LNCAP (cell line): Measurements from ENCODE around the gene ADAMTS1.

ENCODE experiments used
- TF ChIP-seq, protein P1 (sequence below): fragments of 450-650 bp; IDR thresholded peaks from 2 replicates; pipeline ENCODE4 v1.5.1; 2017; ENCODE audit warnings: mild to moderate bottlenecking

ADAMTS1 gene

DNA sequence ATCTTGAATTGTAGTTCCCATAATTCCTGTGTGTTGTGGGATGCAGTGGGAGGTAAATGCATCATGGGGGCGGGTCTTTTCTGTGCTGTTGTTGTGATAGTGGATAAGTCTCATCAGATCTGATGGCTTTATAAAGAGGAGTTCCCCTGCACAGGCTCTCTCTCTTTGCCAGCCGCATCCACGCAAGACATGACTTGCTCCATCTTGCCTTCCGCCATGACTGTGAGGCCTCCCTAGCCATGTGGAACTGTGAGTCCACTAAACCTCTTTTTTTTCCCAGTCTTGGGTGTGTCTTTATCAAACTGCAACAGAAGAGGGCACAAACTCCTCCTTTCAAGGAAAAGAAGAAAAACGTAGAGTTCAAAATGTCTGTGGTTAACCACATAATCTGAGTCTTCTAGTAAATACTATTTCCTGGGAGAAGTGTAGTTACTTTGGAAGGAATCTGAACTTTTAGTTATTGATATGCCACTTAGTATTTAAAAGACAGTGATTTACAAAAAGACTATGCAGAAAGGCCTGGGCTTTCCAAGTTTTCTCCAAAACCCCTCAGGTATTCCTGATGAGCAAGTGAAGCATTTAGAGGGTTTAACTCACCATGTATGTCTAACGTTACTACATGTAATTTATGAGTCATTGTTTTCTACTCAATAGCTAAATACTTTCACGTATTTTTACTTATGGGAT is 10.0 kb downstream of the ADAMTS1 start:
- TF ChIP-seq, protein P1, sequence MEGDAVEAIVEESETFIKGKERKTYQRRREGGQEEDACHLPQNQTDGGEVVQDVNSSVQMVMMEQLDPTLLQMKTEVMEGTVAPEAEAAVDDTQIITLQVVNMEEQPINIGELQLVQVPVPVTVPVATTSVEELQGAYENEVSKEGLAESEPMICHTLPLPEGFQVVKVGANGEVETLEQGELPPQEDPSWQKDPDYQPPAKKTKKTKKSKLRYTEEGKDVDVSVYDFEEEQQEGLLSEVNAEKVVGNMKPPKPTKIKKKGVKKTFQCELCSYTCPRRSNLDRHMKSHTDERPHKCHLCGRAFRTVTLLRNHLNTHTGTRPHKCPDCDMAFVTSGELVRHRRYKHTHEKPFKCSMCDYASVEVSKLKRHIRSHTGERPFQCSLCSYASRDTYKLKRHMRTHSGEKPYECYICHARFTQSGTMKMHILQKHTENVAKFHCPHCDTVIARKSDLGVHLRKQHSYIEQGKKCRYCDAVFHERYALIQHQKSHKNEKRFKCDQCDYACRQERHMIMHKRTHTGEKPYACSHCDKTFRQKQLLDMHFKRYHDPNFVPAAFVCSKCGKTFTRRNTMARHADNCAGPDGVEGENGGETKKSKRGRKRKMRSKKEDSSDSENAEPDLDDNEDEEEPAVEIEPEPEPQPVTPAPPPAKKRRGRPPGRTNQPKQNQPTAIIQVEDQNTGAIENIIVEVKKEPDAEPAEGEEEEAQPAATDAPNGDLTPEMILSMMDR, result no peak

DNA sequence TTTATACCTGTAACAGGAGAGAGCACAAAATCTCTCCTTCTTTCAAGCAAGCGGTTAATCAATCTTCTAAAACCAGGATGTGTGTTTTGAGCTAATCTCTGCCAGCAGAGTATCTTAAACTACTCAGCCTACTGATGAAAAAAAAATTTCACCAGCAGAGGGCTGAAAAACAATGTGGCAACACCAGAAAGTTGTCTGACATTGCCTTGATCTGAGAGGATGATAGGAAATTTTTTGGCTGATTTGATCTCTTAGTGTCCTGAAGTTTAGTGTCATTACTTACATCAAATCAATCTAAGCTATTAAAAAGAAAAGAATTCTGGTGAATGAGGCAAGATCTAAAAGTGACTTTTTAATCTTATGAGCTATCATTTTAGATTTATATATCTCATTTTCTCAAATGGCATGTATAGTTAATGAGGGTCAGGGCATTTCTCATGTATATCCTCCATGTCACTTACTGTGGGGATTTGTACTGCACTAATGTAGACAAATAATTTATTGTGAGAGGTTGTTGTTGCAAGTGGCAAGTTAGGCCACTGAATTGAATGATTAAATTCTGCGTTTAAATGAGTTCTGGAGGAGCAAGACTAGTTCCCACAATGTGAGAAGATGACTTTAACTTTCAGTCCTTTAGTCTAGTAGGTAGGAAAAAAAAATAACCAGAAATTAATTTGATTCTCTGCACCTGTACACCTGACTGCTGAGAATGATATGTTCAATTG is 10.9 kb downstream of the ADAMTS1 start:
- TF ChIP-seq, protein P1, result peak; percentile 38; the same call in 1 of the 2 replicates

DNA sequence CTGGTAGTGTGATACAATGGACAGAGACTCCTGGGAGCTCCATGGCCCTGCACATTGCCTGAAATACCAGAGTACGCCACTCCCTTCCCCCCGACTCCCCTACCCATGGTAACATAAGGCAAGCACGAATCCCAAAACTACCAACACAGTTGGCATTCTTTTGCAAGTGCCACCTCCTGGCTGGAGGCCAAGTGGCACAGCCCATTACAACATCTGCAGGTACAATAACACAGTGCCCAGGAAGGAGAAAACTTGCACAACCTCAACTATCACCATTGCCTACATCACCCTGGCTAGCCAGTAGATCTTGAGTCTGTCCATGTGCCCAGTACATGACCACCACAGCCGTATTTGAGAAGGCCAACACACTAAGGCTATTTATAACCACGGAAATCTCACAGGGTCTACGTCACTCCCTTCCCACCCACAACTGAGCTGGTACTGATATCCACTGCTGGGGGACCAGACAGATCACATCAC is 11.7 kb downstream of the ADAMTS1 start:
- TF ChIP-seq, protein P1, result no peak

DNA sequence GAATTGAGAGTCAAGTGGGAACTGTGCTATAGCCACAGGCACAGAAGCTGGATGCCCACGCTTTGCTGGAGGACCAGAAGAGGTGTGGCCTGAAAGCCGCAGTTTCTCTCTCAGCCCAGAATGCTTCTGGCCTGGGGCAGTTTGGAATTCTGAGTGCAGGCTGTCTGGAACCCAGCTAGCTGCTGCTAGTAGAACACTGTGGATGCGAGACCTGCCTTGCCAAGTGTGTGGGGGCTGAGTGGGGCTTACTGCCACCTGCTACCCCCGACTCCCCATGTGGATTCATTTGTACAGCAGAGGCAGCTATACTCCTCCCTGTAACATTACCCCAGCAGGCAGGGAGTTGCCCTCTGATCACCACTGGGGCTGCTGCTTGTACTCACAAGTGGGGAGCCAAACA is 12.2 kb downstream of the ADAMTS1 start:
- TF ChIP-seq, protein P1, result no peak

DNA sequence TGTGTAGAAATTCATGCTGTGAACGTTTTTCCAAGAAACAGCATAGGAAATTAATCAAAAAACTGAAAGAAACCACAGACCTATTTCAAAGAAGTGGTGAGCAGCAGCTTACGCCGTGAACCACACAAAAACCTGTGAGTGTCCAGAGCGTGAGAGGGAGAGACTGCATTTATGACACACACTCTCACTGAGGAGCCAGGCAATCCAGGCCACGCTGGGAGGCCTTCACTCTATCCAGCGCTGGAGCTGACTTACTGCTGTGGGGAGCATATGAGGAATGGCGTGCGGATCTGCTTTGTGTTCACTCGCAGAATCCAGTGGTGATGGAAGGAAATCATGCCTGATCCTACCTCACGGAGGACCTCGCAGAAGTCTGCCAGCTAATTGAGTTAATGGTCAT is 12.7 kb downstream of the ADAMTS1 start:
- TF ChIP-seq, protein P1, result no peak

DNA sequence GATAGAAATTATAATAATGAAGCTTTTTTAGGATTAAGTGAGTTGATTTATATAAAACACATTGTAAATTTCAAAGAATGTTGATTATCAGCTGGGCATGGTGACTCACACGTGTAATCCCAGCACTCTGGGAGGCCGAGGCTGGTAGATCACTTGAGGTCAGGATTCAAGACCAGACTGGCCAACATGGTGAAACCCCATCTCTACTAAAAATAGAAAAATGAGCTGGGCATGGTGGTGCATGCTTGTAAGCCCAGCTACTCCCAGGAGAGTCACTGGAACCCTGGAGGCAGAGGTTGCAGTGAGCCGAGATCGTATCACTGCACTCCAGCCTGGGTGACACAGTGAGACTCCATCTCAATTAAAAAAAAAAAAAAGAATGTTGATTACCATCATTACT is 18.4 kb downstream of the ADAMTS1 start:
- TF ChIP-seq, protein P1, result no peak

DNA sequence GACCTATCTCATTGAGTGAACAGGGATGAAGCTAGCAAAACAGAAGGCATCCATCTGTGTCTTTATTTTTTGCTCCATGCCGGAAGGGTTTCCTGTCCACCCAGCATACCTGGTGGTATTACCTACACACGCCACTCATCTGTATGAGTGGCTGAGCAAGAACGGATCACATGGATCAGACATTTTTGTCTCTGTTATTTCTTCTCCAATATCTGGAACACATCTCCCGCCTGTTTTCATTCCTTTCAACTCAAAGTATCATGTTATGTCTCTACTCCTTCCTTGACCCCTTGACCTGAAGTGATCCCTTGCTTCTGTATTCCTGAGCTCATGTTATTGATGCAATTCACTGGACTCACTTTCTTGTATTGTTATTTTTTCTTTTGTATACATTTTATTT is 24.7 kb downstream of the ADAMTS1 start:
- TF ChIP-seq, protein P1, result no peak
